ENCODE measurements around the gene HNF4A.
"Not testable (repeated sequence)": the region's sequence is repeated elsewhere in the genome, so short reads cannot be mapped to it uniquely, and the experiment has no call there.

Gene HNF4A

GRCh38 chr20:44355498-44356352 lies at the start of gene HNF4A:
Gene HNF4A, plus strand, starts transcription at chr20:44355699. Its CDS starts 106 bp downstream, at chr20:44355805.
- no peak for FAIRE-seq

DNA sequence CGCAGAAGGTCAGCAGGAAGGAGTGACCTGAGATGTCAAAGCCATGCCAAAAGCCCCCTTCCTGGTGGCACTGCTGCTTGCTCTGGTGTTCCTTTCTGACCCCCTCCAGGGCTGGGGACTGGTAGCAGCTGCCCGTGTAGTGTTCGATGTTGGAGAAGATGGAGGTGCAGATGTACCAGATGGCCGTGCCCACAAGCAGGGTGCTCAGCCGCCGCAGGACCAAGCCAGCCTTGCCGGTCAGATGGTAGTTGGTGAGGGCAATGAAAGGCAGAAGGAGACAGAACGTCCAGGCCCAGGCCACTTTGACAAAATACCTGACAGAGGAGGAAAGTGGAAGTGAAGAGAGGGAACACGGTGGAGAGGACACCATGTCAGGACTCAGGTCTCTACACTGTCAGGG lies 48.6 kb upstream of the HNF4A start:
- no peak for FAIRE-seq

DNA sequence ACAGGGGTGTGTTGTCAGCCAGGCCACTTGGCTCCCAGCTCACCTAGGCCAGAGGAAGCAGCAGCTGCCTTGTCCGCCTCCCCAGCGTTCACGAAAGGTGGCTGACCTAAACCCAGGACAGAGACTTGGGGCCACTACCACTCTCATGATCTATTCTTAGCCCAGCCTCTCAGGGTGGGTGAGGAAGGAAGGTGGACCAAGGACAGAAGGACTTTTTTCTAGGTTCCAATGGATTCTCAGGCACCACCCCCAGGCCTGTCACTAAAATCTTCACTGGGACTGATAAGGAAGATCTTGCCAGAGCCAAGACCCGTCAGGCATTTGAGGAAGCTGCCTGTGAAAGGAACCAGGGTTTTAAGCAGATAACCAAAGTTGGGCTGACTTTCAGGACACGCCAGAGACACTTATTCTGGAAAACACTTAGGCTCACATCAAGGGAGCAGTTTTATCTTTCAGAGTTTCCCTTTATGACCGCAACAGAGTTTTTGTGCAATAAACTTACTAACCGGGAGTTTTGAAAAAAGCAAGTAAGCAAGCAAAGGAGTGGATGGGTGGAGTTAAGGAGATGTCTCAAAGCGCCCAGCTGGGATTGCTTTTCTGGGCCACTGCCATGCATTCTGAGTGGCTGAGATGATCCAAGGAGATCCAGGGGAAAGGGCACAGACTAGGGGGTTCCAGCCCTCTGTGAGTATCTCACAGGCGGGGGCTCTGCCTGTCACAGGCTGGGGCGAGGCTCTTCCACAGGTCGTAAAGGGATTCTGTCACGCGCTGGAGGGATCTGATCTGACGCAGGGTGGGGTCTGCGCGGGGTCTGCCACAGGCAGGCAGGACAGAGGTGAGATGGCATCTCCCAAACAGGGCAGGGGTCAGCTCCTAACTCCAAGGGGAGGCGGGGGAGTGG lies 45.5 kb upstream of the HNF4A start:
- FAIRE-seq, result no peak

GRCh38 chr20:44310664-44311639 lies 44.5 kb upstream of the HNF4A start, which contains the start of gene FITM2:
Gene FITM2, minus strand, starts transcription at chr20:44311202. Its CDS starts 54 bp downstream, at chr20:44311148.
- no peak for FAIRE-seq

- no peak for FAIRE-seq
Observed at GRCh38 chr20:44314870-44315269, 40.6 kb upstream of the HNF4A start.

DNA sequence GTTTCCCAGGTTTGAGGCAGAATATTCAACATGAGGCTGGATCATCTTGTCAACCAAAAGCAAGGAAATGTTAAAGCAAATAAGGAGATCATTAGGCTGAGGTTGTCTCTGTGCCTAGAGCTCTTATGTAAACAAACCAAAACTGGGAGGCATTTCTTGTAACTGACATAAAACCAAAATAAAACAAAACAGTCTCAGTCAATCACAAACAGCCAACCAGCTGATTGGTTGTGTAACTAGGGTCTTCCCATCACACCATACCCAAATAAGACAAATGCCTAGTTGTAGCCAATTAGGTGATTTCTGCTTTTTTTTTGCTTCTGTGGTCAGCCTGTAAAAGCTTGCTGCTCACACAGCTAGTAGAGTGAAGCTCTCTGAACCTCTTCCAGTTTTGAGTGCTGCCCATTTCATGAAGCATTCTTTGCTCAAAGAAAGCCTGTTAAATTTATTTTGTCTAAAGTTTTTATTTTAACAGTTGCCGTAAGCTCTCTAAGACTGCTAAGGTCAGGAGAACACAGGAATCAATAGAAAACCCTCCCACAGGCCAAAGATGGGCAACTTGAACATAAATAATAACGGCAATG lies 35.6 kb upstream of the HNF4A start:
- no peak for FAIRE-seq

DNA sequence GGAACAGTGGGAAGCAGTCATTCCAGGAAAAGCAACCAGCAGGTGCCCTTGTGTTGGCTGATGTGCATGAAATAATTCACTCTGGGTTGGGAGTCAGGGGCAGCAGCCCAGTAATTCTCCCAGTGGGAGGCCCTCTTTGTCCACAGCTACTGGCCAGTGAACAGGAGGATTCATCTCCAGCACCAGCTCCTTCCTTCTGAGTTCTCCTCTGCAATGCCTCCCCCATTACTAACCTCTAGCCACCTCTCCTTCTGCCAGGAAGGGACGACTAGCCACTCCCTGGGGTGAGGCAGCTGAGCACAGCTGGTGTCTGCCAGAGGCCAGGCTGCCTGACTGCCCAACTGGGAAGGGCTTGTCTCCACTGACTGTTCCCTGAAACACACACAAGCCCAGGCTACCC lies 31.2 kb upstream of the HNF4A start:
- FAIRE-seq, result no peak

DNA sequence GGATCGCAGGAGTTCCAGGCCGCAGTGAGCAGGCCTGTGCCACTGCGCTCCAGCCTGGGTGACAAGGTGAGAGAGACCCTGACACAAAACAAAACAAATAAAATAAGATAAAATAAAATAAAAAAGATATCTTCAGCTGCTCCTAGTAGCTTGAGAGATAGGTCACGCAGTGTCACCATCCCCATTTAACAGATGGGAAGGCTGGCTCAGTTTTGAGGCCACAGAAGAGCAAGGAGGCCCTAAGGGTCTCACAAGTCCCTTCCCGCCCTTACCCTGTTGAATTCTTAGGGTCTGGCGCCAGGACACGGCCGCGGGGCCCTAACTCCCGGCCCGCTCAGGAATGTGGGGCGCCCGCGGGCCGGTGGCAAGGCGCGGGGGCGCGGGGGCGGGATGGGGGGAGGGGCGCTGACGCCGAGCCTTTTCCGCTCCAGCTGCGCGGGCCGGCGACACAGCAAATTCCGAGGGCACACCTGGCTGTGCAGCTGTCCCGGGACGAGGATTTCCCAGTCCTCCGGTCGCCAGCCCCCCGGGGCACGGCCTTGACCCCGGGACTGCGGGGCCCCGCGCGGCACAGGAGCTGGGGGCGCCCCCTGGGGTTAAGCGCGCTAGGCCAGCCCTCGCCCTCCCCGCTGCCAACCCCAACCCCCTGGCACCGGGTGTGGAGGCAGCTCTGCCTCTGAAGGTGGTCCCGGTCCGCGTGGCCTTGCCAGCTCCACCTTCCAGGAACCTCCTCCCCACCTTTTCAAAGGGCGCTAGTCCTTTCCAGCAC lies 28.9 kb upstream of the HNF4A start:
- no peak for FAIRE-seq

GRCh38 chr20:44327748-44328147 lies 27.8 kb upstream of the HNF4A start:
- not testable (repeated sequence) for FAIRE-seq

- FAIRE-seq, result no peak
Observed at GRCh38 chr20:44328428-44328827, 27.1 kb upstream of the HNF4A start.

GRCh38 chr20:44331201-44331600 lies 24.3 kb upstream of the HNF4A start:
- FAIRE-seq, result no peak

DNA sequence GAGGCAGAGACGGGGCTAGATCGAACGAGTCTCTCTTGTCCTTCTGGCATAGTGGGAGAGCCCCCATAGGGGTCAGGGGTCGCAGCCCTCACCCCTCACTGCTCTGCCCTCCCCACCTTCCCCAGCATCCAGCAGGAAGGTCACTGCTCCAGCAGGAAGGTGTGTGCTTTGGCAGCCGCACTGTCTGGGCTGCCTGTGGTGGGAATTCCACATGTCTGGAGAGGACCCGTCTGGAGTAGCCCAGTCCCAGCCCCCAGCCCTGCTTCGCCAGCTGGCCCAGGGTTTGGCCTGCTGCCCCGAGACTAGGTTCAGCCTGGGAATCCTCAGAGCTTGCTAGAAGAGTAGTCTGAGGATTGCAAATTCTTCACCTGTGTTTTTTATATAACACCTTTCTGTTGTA lies 21.2 kb upstream of the HNF4A start:
- FAIRE-seq, result no peak

- FAIRE-seq, result no peak
Observed at GRCh38 chr20:44334709-44335108, 20.8 kb upstream of the HNF4A start.

- FAIRE-seq, result no peak
Observed at GRCh38 chr20:44335675-44336074, 19.8 kb upstream of the HNF4A start.

DNA sequence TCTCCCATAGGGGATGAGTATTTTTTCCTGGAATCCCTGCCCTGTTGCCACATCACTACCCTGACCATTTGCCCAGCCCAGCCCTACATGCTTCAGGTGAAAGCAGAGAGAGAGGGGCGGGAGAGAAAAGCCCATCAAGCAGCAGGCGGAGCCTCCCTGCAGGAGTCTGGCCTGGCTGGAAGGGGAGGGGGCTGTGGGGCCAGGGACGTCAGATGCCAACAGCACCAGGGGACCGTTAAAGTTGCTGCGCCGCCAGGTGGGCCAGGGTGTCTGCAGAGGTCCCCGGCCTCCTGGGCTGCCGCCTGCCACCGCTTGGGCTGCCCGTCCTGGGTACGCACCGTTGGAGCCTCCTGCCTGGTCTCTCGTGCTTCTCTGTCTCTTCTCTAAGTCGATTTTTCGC lies 19.4 kb upstream of the HNF4A start:
- FAIRE-seq, result no peak

DNA sequence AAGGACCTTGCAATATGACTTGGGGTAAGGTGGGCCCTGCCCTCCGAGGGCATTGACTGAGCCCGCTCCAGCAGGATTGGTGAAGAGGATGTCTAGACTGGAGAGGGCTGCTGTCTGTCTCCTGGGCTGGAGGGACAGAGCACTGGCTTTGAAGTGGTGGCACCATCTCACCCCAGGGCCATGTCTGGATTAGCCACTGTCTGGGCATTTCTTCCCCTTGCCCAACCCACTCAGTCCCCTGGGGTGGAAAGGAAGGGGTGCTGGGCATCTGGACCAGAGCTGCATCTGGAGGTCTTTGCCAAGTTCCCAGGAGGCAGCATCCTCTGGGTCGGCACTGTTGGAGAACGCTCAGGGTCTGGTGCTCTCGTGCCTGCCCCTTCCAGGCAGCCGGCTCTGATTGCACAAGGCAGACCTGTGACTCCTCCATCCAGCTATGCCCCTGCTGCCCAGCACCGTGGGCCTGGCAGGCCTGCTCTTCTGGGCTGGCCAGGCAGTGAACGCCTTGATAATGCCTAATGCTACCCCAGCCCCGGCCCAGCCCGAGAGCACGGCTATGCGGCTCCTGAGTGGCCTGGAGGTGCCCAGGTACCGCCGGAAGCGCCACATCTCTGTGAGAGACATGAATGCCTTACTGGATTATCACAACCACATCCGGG lies 18.6 kb upstream of the HNF4A start, which contains the start of gene R3HDML:
Gene R3HDML, plus strand, starts transcription at position 319 of the 656 bp plus-strand sequence. Its CDS starts 115 bp downstream, at position 434.
- no peak for FAIRE-seq

- FAIRE-seq, result no peak
Observed at GRCh38 chr20:44342248-44342647, 13.3 kb upstream of the HNF4A start.

DNA sequence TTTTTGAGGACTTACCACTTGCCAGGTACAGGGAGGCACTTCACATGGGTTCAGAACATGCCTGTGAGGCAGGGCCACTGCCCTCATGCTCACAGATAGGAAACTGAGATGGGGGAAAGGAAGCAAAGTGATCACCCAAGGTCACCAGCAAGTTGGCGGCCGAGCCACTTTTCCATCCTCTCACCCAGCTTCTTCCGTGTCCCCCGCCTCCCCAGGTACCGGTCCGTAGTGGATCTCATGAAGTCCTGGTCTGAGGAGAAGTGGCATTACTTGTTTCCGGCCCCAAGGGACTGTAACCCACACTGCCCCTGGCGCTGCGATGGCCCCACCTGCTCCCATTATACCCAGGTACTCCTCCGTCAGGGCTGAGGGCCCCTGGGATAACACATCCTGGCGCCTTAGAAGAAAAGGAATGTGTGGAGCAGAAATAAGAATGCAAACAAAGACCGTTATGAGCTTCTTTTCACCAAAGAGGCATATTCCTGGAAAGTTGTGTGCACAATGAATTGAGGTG lies 12.3 kb upstream of the HNF4A start:
- FAIRE-seq, result no peak

- no peak for FAIRE-seq
Observed at GRCh38 chr20:44344723-44345122, 10.8 kb upstream of the HNF4A start.

- no peak for FAIRE-seq
Observed at GRCh38 chr20:44345147-44345546, 10.4 kb upstream of the HNF4A start.

Measured in TTC549 (cell line).